Measurements from ENCODE around the gene SPTBN2. TPM values are rescaled to one million over a fixed set of nuclear protein-coding genes. Genes with fewer than 3 reads are reported as not detected.

Gene SPTBN2
- total and polyA plus RNA-seq, 2 of the 8 experiments (the other 6 are each of a cell fraction or from before 2014, with no cell fraction given), result 19.1 to 69.0 TPM

- Histone ChIP-seq H2BK20ac (ENCODE audit: low read length) (no peak overlapping the region), H2BK120ac (replicated peaks; ENCODE audit: low read depth, low read length) (peak overlapping the region; percentile 82), H3K4me1 (replicated peaks in 1 of 4; ENCODE audit: control insufficient read depth in 3 of 4, insufficient read depth in 4 of 4, low read length in 3 of 4) (peaks cover 3 to 15% (median 8%) of the 10 kb centered on the region in 4 experiments; a peak in 5 of 7 replicates), H4K8ac (ENCODE audit: extremely low read depth, insufficient read depth, low read length) (no peak overlapping the region), H3K14ac (ENCODE audit: insufficient read length) (no peak overlapping the region), H2BK5ac (ENCODE audit: low read depth, low read length) (peak overlapping the region; percentile 57), H2AK5ac (ENCODE audit: low read depth, low read length) (peak overlapping the region; percentile 8; the same call in 1 of the 2 replicates), H3K4me3 (ENCODE audit: extremely low read depth in 1 of 4, insufficient read depth in 2 of 4, low read depth in 3 of 4, low read length in 4 of 4) (peak overlapping the region; percentile 69 to 86 (median 78)), H3K4ac (replicated peaks; ENCODE audit: insufficient read length, low read depth, low read length) (no peak overlapping the region), H3K27me3 (replicated peaks in 1 of 4; ENCODE audit: control insufficient read depth in 3 of 4, extremely low read depth in 1 of 4, insufficient read depth in 3 of 4, low read length in 3 of 4) (no peaks in the 10 kb centered on the region), H3K18ac (ENCODE audit: extremely low read depth, low read length) (peak overlapping the region; percentile 55; the same call in 1 of the 2 replicates), H3K9me3 (ENCODE audit: insufficient read depth in 2 of 2, low read depth in 1 of 2, low read length in 1 of 2) (0 out of 4 replicates have a peak, but pooled peaks cover 0 to 5% of the 10 kb centered on the region in 2 experiments), H3K4me2 (ENCODE audit: insufficient read depth in 1 of 2, low read depth in 2 of 2, low read length in 2 of 2) (peak overlapping the region; percentile 51 to 99), H4K20me1 (replicated peaks in 1 of 2; ENCODE audit: control insufficient read depth in 1 of 2, insufficient read depth in 2 of 2, low read length in 2 of 2) (peaks cover 0 to 4% of the 10 kb centered on the region in 2 experiments), H3K23ac (ENCODE audit: insufficient read length) (no peak overlapping the region), H3K23me2 (ENCODE audit: low read depth, low read length) (peaks cover 7% of the 10 kb centered on the region), H4K91ac (replicated peaks; ENCODE audit: insufficient read length, low read length) (peak overlapping the region; percentile 95), H3K27ac (ENCODE audit: low read depth, low read length) (peak overlapping the region; percentile 88), H2AFZ (ENCODE audit: low read length) (no peak overlapping the region), H2BK12ac (ENCODE audit: low read depth, low read length) (no peak overlapping the region; the same call in 1 of the 2 replicates), H3K56ac (replicated peaks; ENCODE audit: insufficient read length, low read depth, low read length) (peak overlapping the region; percentile 34), H3K9ac (replicated peaks in 1 of 4; ENCODE audit: extremely low read depth in 1 of 4, low read depth in 3 of 4, low read length in 3 of 4) (peak overlapping the region in 3 of 4 experiments; percentile 65 to 83 (median 83); a peak in 6 of 7 replicates), H2BK15ac (ENCODE audit: low read length) (peak overlapping the region; percentile 90), H3K36me3 (ENCODE audit: control insufficient read depth in 2 of 4, insufficient read depth in 4 of 4, low read length in 3 of 4) (peaks cover 0 to 10% (median 0%) of the 10 kb centered on the region in 4 experiments; a peak in 3 of 8 replicates), H3K79me1 (ENCODE audit: low read depth, low read length) (no peaks in the 10 kb centered on the region), H3K79me2 (ENCODE audit: control insufficient read depth in 1 of 2, insufficient read depth in 2 of 2, low read length in 2 of 2) (peaks cover 0 to 40% of the 10 kb centered on the region in 2 experiments; a peak in 2 of 4 replicates), H4K5ac (ENCODE audit: insufficient read length, low read depth, low read length) (peak overlapping the region; percentile 8)
- peak; percentile 66; the same call in 1 of the 2 replicates for TF ChIP-seq E2F6 (IDR thresholded peaks at IDR 0.05)
- TF ChIP-seq CTCF (IDR thresholded peaks at IDR 0.05; ENCODE audit: control extremely low read depth in 1 of 3, insufficient read depth in 1 of 3, low read depth in 1 of 3, low read length in 3 of 3), result no peak
- 31% methylated on average over 21 of the region's 27 CpGs; no CpG with 5 or more reads in 1 of the 2 experiments for WGBS, 2 experiments (ENCODE audit: extremely low coverage in 1 of 2, insufficient coverage in 1 of 2, insufficient read length in 1 of 2, insufficient replicate concordance in 2 of 2, low coverage in 1 of 2, low lambda C conversion rate in 2 of 2, missing lambda C conversion rate in 1 of 2)
- no peak for DNase-seq (ENCODE audit: low read depth in 1 of 2, low spot score in 2 of 2)
- ChIA-PET POLR2A (ENCODE audit: partially characterized antibody) (interaction anchor here (0.6 to 3.1 kb wide), 41 partner anchors 9 to 313 kb away, joined by 3 to 36 read pairs (median 5); partner anchors contain the start of genes ACTN3, DPP3, MRPL11 and PELI3), CTCF (ENCODE audit: partially characterized antibody) (interaction anchor here (0.8 to 3.7 kb wide), 21 partner anchors 31 to 378 kb away, joined by 3 to 18 read pairs (median 4); partner anchors contain the start of genes BBS1, CCDC87, CCS and MRPL11)
- no peak for FAIRE-seq
Measured at GRCh38 chr11:66676931-66677598, 52.0 kb downstream of the SPTBN2 start.

All from H1 (cell line).